ENCODE measurements around the gene TMUB1. TPM values are rescaled to one million over a fixed set of nuclear protein-coding genes. Genes with fewer than 3 reads are reported as not detected.

The TMUB1 gene
- 8.5 TPM for total RNA-seq

GRCh38 chr7:151083071-151083823 lies at the start of gene TMUB1:
TMUB1 (minus strand) TSS chr7:151083493; CDS start chr7:151082563, 930 bp downstream.

GRCh38 chr7:151085691-151086620 lies 2.7 kb upstream of the TMUB1 start, which contains the start of gene AGAP3:
AGAP3 (plus strand) TSS chr7:151086475; CDS start chr7:151086742, 267 bp downstream.

GRCh38 chr7:151080522-151081169 lies 2.6 kb downstream of the TMUB1 start, which contains the start of gene FASTK:
FASTK (minus strand) TSS chr7:151080809; CDS start chr7:151080766, 43 bp downstream.

GRCh38 chr7:151059367-151060112 lies 23.8 kb downstream of the TMUB1 start, which contains the start of gene SLC4A2:
SLC4A2 (plus strand) TSS chr7:151059589; CDS start chr7:151061988, 2,399 bp downstream.

GRCh38 chr7:151057506-151057988 lies 25.7 kb downstream of the TMUB1 start, which contains the start of gene CDK5:
CDK5 (minus strand) TSS chr7:151057897; CDS start chr7:151057848, 49 bp downstream.

GRCh38 chr7:151047976-151048815 lies 35.1 kb downstream of the TMUB1 start, which contains the start of gene ASIC3:
ASIC3 (plus strand) TSS chr7:151048531; CDS start chr7:151048886, 355 bp downstream.

Other genes with a start within 250 kb of the TMUB1 start
- not detected for gene AOC1, start 231.0 kb downstream of the TMUB1 start, total RNA-seq
- 17.2 TPM for gene KCNH2, start 105.2 kb downstream of the TMUB1 start, total RNA-seq
- 1.3 TPM for gene NOS3, start 92.5 kb downstream of the TMUB1 start, total RNA-seq
- 2.8 TPM for gene ATG9B, start 59.0 kb downstream of the TMUB1 start, total RNA-seq
- 67.6 TPM for gene ABCB8, start 55.0 kb downstream of the TMUB1 start, total RNA-seq
- gene ASIC3, start 35.0 kb downstream of the TMUB1 start, total RNA-seq, result 2.5 TPM
- gene CDK5, start 25.6 kb downstream of the TMUB1 start, total RNA-seq, result 36.6 TPM
- gene SLC4A2, start 23.9 kb downstream of the TMUB1 start, total RNA-seq, result 10.6 TPM
- 53.5 TPM for gene FASTK, start 2.7 kb downstream of the TMUB1 start, total RNA-seq
- gene AGAP3, start 3.0 kb upstream of the TMUB1 start, total RNA-seq, result 106 TPM
- not detected for gene GBX1, start 84.2 kb upstream of the TMUB1 start, total RNA-seq
- not detected for gene ASB10, start 103.8 kb upstream of the TMUB1 start, total RNA-seq
- gene H2BK1, start 127.0 kb upstream of the TMUB1 start, total RNA-seq, result not detected
- gene ABCF2, start 143.7 kb upstream of the TMUB1 start, total RNA-seq, result 27.9 TPM
- gene CHPF2, start 149.0 kb upstream of the TMUB1 start, total RNA-seq, result 24.4 TPM
- 154 TPM for gene SMARCD3, start 165.2 kb upstream of the TMUB1 start, total RNA-seq